BE2C (cell line): ENCODE measurements around the gene SGTA.

Experiments
- DNase-seq: peaks from one replicate; pipeline ENCODE4 v3.0.0-alpha.2; 2020
- H3K27me3 ChIP-seq: fragments of 250-450 bp; sonication (Bioruptor Pico); 2 replicates; pipeline ENCODE4 v1.5.1; 2020; ENCODE audit warnings: mild to moderate bottlenecking
- H3K36me3 ChIP-seq: fragments of 250-450 bp; sonication (Bioruptor Pico); 2 replicates; pipeline ENCODE4 v1.5.1; 2020; ENCODE audit warnings: mild to moderate bottlenecking
- H3K4me1 ChIP-seq: fragments of 250-450 bp; sonication (Bioruptor Pico); 2 replicates; pipeline ENCODE4 v1.5.1; 2020
- H3K4me3 ChIP-seq: 2 replicates; pipeline ENCODE4 v1.5.1; 2011; ENCODE audit warnings: low read depth, low read length
- H3K9me3 ChIP-seq: fragments of 250-450 bp; sonication (Bioruptor Pico); 2 replicates; pipeline ENCODE4 v1.5.1; 2020
- TF ChIP-seq, protein P1 (sequence below): IDR thresholded peaks from 2 replicates; pipeline ENCODE4 v1.5.1; 2012; ENCODE audit warnings: mild to moderate bottlenecking, low read depth, low read length

The SGTA gene

GRCh38 chr19:2740314-2740656 is 42.8 kb downstream of the SGTA start:
- no peak for DNase-seq
- H3K4me3 ChIP-seq = peak overlapping the region; percentile 93
- no peaks in the 10 kb centered on the region; the same call in 1 of the 2 replicates for H3K27me3 ChIP-seq
- H3K36me3 ChIP-seq = peaks cover 19% of the 10 kb centered on the region
- TF ChIP-seq, protein P1, sequence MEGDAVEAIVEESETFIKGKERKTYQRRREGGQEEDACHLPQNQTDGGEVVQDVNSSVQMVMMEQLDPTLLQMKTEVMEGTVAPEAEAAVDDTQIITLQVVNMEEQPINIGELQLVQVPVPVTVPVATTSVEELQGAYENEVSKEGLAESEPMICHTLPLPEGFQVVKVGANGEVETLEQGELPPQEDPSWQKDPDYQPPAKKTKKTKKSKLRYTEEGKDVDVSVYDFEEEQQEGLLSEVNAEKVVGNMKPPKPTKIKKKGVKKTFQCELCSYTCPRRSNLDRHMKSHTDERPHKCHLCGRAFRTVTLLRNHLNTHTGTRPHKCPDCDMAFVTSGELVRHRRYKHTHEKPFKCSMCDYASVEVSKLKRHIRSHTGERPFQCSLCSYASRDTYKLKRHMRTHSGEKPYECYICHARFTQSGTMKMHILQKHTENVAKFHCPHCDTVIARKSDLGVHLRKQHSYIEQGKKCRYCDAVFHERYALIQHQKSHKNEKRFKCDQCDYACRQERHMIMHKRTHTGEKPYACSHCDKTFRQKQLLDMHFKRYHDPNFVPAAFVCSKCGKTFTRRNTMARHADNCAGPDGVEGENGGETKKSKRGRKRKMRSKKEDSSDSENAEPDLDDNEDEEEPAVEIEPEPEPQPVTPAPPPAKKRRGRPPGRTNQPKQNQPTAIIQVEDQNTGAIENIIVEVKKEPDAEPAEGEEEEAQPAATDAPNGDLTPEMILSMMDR = no peak
- H3K9me3 ChIP-seq = no peaks in the 10 kb centered on the region
- no peaks in the 10 kb centered on the region for H3K4me1 ChIP-seq

DNA sequence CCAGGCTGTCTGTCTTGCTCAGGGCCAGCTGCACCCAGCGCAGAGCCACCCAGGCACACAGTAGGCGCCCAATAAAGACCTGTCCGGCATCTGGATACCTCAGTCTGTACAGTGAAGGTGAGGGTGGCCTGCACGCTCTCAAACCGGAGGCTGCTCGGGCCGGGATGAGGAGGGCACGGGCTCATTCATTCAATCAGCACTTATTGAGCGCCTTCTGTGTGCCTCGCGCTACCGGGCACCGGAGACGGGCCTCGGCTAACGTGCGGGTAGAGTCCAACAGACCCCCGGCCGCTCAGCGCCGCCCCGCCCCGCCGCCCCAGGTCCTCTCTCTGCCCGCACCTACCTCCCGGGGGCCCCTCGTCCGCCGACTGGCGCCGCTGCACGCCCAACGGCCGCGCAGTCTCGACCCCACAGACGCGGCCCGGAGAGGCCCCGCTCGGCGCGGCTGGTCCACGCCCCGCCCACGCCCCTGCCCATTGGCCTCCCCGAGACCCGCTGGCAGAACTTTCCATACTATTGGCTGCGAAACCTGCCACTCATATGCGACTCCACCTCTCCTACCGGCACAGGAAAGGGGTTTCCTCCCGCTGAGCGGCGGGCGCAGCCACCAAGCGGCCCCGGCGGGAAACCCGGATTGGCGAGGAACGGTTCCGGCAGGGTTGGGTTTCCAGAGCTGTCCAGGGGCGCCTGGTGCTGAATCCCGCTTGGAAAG is 43.3 kb downstream of the SGTA start, which contains the start of gene SLC39A3:
TSS of gene SLC39A3 (minus strand) at position 416 of the 712 bp plus-strand sequence. CDS start 2,760 bp downstream, outside the sequence.
- DNase-seq = peak; percentile 99
- Histone ChIP-seq H3K4me1 (no peaks in the 10 kb centered on the region), H3K36me3 (peaks cover 24% of the 10 kb centered on the region), H3K4me3 (peak within 1 kb of the TSS; percentile 93), H3K9me3 (no peaks in the 10 kb centered on the region), H3K27me3 (no peaks in the 10 kb centered on the region; the same call in 1 of the 2 replicates)
- TF ChIP-seq, protein P1 = no peak

DNA sequence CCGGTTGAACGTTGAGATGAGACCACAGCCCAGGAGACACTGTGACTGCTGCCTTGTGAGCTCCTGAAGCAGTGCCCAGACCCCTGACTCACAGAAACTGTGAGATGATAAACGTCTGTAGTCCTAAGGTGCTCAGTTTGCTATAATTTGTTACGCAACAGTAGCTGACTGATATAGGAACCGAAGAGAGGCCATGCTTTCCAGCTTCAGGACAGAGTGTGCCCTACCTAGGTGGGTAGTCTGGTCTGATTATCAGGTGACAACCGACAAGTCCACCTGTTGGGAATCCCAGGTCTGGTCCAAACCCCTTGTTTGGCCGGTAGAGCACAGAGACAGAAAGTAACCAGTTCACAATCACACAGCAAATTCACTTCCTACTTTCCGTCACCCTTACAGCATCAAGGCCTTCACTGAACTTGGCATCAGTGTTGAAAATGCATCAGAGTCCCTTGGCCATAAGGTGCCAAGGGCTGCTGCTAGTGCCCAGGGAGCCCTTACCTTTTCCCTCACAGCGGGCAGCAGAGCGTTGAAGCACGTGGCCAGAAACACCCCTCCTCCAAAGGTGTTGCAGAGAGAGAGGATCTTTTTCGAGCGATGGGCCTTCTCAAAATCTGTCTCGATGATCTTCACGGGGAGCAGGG is 46.4 kb downstream of the SGTA start:
- Histone ChIP-seq H3K9me3 (no peaks in the 10 kb centered on the region), H3K4me3 (no peak overlapping the region), H3K27me3 (no peaks in the 10 kb centered on the region), H3K36me3 (peaks cover 47% of the 10 kb centered on the region), H3K4me1 (no peaks in the 10 kb centered on the region)
- no peak for DNase-seq
- TF ChIP-seq, protein P1 = no peak

GRCh38 chr19:2735374-2735773 is 47.7 kb downstream of the SGTA start:
- TF ChIP-seq, protein P1 = no peak

GRCh38 chr19:2734589-2735288 is 48.3 kb downstream of the SGTA start:
- TF ChIP-seq, protein P1 = no peak
- Histone ChIP-seq H3K36me3 (peaks cover 50% of the 10 kb centered on the region), H3K27me3 (no peaks in the 10 kb centered on the region), H3K9me3 (no peaks in the 10 kb centered on the region), H3K4me1 (no peaks in the 10 kb centered on the region), H3K4me3 (no peak overlapping the region)
- DNase-seq = peak; percentile 17

More at GRCh38 chr19:2735374-2735773, 47.7 kb downstream of the SGTA start:
- H3K9me3 ChIP-seq = no peaks in the 10 kb centered on the region
- H3K4me3 ChIP-seq = no peak overlapping the region
- DNase-seq = no peak
- H3K27me3 ChIP-seq = no peaks in the 10 kb centered on the region
- H3K36me3 ChIP-seq = peaks cover 50% of the 10 kb centered on the region
- H3K4me1 ChIP-seq = no peaks in the 10 kb centered on the region
